ENCODE results near the gene ATP13A1. TPM values are rescaled to one million over a fixed set of nuclear protein-coding genes. Genes with fewer than 3 reads are reported as not detected.

Gene ATP13A1
- total RNA-seq, 2 donors from 2014 or later = 46.0 to 77.4 TPM

DNA sequence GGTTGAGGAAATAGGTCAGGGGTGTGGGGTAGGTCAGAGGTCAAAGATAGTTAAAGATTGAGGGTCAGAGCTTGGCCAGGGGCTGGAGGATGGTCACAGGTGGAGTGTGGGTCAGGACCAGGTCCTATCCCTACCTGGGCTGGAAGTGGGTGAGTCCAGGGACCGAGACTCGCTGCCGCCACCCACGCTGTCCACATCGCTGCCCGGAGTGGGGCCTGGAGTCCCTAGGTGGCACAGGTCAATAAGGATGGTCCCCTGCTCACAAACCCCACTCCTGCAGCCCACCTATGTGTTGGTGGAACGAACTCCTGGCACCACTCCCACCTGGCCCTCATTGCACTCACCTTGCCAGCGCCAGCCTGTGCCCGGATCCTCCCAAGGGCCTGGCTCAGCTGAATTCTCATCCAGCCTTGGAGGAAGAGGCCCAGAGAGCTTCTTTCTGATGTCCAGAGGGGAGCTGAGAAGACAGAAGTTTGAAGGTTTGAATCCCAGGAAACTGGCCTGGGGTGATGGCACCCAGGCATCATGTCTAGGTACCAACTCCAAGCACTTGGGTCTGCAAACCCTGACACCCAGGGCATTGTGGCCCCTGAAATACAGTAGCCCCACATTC lies 26.8 kb downstream of the ATP13A1 start:
- H3K4me3 ChIP-seq = no peak overlapping the region
- no peaks in the 10 kb centered on the region for H3K36me3 ChIP-seq
- no peaks in the 10 kb centered on the region for H3K27me3 ChIP-seq
- H3K27ac ChIP-seq = no peak overlapping the region
- H3K9ac ChIP-seq (ENCODE audit: low read depth in 2 of 2, low read length in 2 of 2) = no peak overlapping the region
- TF ChIP-seq, protein P1, sequence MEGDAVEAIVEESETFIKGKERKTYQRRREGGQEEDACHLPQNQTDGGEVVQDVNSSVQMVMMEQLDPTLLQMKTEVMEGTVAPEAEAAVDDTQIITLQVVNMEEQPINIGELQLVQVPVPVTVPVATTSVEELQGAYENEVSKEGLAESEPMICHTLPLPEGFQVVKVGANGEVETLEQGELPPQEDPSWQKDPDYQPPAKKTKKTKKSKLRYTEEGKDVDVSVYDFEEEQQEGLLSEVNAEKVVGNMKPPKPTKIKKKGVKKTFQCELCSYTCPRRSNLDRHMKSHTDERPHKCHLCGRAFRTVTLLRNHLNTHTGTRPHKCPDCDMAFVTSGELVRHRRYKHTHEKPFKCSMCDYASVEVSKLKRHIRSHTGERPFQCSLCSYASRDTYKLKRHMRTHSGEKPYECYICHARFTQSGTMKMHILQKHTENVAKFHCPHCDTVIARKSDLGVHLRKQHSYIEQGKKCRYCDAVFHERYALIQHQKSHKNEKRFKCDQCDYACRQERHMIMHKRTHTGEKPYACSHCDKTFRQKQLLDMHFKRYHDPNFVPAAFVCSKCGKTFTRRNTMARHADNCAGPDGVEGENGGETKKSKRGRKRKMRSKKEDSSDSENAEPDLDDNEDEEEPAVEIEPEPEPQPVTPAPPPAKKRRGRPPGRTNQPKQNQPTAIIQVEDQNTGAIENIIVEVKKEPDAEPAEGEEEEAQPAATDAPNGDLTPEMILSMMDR (IDR thresholded peaks at IDR 0.05) = no peak
- intact Hi-C loops (cut with DNase I) = no loop called here
- DNase-seq = no peak
- H3K4me1 ChIP-seq = no peaks in the 10 kb centered on the region
- H3K9me3 ChIP-seq = no peaks in the 10 kb centered on the region

DNA sequence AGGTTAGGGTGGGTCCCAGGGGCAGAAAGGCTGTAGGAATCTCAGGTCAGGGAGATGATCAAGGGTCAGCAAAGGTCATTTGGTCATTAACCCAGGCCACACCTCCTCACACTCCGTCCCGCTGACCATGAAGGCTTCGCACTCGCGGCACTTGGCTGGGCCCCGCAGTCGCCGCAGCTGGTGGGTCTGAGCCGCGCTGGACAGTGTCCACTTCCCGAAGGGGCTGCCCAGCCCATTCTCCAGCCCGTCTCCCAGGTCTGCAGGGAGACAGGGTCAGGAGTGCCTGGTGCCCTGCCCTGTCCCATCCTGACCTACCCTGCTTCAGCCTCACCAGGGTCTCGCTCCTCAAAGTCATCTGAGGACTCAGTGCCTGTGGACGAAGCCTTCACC lies 28.2 kb downstream of the ATP13A1 start:
- H3K4me1 ChIP-seq = no peaks in the 10 kb centered on the region
- TF ChIP-seq, protein P1 (IDR thresholded peaks at IDR 0.05) = no peak
- H3K9ac ChIP-seq (ENCODE audit: low read depth in 2 of 2, low read length in 2 of 2) = no peak overlapping the region
- H3K27ac ChIP-seq = no peak overlapping the region
- H3K27me3 ChIP-seq = no peaks in the 10 kb centered on the region
- no peaks in the 10 kb centered on the region for H3K9me3 ChIP-seq
- intact Hi-C loops (cut with DNase I) = no loop called here
- H3K36me3 ChIP-seq = no peaks in the 10 kb centered on the region
- DNase-seq = no peak
- H3K4me3 ChIP-seq = no peak overlapping the region

DNA sequence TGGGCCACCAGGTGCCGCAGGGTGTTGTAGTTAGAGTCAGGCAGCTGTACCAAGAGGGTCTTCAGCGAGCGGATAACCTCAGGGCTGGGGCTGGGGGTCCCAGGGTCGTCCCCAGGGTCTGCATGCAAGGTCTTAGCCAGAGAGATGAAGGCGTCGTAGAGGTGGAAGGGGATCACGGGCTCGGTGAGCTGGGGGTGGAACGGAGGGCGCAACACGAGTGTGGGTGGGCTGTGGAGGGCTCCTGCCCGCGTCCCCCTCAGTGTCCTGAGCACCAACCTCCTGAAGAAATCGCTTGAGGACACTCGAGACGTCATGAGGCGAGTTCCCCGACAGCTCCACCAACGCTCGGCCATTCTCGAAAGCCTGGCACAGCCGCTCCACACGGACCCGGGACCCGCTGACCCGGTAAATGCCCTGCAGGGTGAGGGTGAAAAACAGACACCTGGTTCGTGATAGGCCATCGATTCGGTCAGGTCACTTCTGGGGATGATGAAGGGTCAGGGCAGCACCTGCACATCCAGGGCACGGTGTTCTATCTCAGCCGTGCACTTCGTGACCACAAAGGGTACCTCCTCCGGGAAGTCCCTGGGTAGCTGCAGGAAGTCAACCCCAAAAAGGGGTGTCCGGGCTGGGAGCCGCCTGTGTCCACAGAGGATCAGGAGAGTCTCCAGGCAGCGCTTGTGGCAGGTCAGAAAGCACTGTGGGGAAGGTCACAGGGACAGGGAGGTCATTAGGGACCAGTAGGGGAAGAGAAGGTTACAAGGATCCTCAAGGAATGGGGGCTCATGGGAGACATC lies 28.8 kb downstream of the ATP13A1 start:
- no peaks in the 10 kb centered on the region for H3K4me1 ChIP-seq
- TF ChIP-seq, protein P1 (IDR thresholded peaks at IDR 0.05) = no peak
- H3K27ac ChIP-seq = no peak overlapping the region
- intact Hi-C loops (cut with DNase I) = no loop called here
- H3K36me3 ChIP-seq = no peaks in the 10 kb centered on the region
- DNase-seq = no peak
- H3K27me3 ChIP-seq = no peaks in the 10 kb centered on the region
- no peak overlapping the region for H3K4me3 ChIP-seq
- no peaks in the 10 kb centered on the region for H3K9me3 ChIP-seq
- H3K9ac ChIP-seq (ENCODE audit: low read depth in 2 of 2, low read length in 2 of 2) = no peak overlapping the region

DNA sequence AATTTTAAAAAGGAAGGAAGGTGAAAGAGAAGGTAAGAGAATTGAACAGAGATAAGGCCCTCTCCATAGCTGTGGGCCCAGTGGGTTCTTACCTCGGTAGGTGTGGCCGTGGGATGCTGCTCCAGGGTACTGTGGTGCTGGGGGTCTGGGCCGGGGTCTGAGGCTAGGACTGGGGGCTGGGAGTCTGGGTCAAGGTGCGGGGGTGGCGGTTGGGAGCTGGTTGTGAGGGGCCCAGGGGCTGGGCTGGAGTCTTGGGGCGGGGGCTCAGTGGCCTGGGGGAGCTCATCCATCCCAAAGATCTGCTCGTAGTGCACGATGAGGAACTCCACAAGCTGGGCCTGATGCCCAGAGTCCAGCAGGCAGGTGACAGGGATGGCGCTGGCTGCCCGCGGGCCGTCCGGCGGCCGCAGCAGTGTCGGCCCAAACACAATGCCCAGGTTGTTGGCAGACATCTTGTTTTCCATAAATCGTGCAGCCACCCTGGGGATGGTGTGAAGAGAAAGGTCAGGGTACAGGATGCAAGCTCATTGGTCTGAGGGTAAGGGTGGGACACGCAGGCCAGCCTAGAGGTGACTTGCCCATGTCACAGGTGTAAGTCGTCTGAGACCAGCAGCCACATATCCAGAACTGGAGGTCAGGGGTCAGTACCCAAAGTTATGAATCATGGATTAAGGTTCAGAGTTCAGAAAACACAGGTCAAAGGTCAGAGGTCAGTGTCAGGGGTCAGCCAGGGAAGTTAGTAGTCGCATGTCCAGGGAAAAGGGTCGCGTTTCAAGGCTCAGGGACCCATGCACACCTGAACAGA lies 29.6 kb downstream of the ATP13A1 start:
- Histone ChIP-seq H3K36me3 (no peaks in the 10 kb centered on the region), H3K4me3 (no peak overlapping the region), H3K27me3 (no peaks in the 10 kb centered on the region), H3K27ac (no peak overlapping the region), H3K4me1 (no peaks in the 10 kb centered on the region), H3K9ac (ENCODE audit: low read depth in 2 of 2, low read length in 2 of 2) (no peak overlapping the region), H3K9me3 (no peaks in the 10 kb centered on the region)
- no peak for DNase-seq
- TF ChIP-seq, protein P1 (IDR thresholded peaks at IDR 0.05) = no peak
- intact Hi-C loops (cut with DNase I) = no loop called here

DNA sequence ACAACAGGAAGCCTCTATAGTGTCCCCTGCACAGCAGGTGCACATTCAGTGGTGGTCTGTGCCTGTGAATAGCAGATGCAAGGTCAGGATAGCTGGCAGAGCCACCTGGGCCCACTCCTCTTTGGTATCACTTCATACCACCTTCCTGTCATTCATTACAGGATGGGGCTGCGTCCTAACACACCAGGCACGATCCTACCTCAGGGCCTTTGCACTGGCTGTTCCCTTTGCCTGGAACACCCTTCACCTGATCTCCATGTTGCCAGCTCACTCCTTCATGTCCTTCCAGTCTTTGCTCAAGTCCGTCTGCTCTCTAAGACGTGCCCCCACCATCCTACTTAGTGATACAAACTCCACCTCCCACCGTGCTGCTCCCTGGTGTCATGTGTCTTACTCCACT lies 30.8 kb downstream of the ATP13A1 start:
- no peak for DNase-seq
- Histone ChIP-seq H3K27ac (no peak overlapping the region), H3K27me3 (no peaks in the 10 kb centered on the region), H3K36me3 (no peaks in the 10 kb centered on the region), H3K4me1 (no peaks in the 10 kb centered on the region), H3K9me3 (no peaks in the 10 kb centered on the region), H3K9ac (ENCODE audit: low read depth in 2 of 2, low read length in 2 of 2) (no peak overlapping the region), H3K4me3 (no peak overlapping the region)
- intact Hi-C loops (cut with DNase I) = no loop called here
- TF ChIP-seq, protein P1 (IDR thresholded peaks at IDR 0.05) = no peak
